K562 (cell line): ENCODE measurements around the gene NUB1. TPM values are rescaled to one million over a fixed set of nuclear protein-coding genes. Genes with fewer than 3 reads are reported as not detected.

Experiments used
- ATAC-seq: fragments of 200-7000 bp; cut with Tn5 transposase; 3 replicates; pipeline ENCODE4 v1.9.1; 2020; ENCODE audit warnings: moderate library complexity
- BruUV-seq: library from RNA; stranded (reverse); fragments of 400-500 nt; replicated peaks from 2 replicates; lab custom pipeline; 2021; lab: Mats Ljungman, UMichigan
- CTCF ChIA-PET: fragments of 300-600 bp; formaldehyde crosslinking; extraction: SDS; loops from one replicate; lab custom pipeline; 2021; ENCODE audit warnings: low intra/inter-chr PET ratio; lab: Yijun Ruan, JAX
- POLR2A ChIA-PET: fragments of 300-600, 350-650 bp; sonication (Branson Sonifier 250); formaldehyde crosslinking; extraction: SDS; loops from one replicate; lab custom pipeline; 2021; ENCODE audit warnings: antibody characterized with exemption, inconsistent platforms; lab: Yijun Ruan, JAX
- DNase-seq, 4 experiments: peaks; one replicate each; pipeline versions ENCODE4 v3.0.0 to v3.0.0-alpha.2; 2011 to 2018; ENCODE audit warnings: low spot score in 3 of 4, mixed read lengths in 3 of 4; ENCODE audit errors: extremely low read depth in 1 of 4
- FAIRE-seq: peaks from 2 replicates; lab custom pipeline; 2011; peaks lifted over from hg19 to GRCh38; lab: Jason Lieb, UNC
- H2AFZ ChIP-seq: 2 replicates; pipeline ENCODE4 v1.6.0; 2011; ENCODE audit warnings: low read depth, low read length, control low read depth, inconsistent platforms
- H3K27ac ChIP-seq: fragments of 200-600 bp; 3 replicates; pipeline ENCODE4 v1.8.0; 2011; ENCODE audit warnings: low read depth, mild to moderate bottlenecking, control low read depth, inconsistent platforms, low read length, moderate library complexity, mixed read lengths; ENCODE audit errors: extremely low read depth
- H3K27me3 ChIP-seq, 2 experiments: fragments of 300-600 bp in 1 of 2; 2 replicates in 1 of 2; 3 replicates in 1 of 2; pipeline versions ENCODE4 v1.6.0 to v1.8.0; 2011; ENCODE audit warnings: inconsistent platforms in 2 of 2, low read length in 2 of 2, mild to moderate bottlenecking in 1 of 2, mixed read lengths in 1 of 2, moderate library complexity in 1 of 2; ENCODE audit not compliant: control insufficient read depth in 2 of 2, insufficient read depth in 2 of 2
- H3K36me3 ChIP-seq: fragments of 300-600 bp; 3 replicates; pipeline ENCODE4 v1.8.0; 2011; ENCODE audit warnings: mild to moderate bottlenecking, low read length, inconsistent platforms; ENCODE audit not compliant: control insufficient read depth, insufficient read depth
- H3K4me1 ChIP-seq, 2 experiments: fragments of 200-600 bp in 1 of 2; replicated peaks in 1 of 2; 2 replicates in 1 of 2; 3 replicates in 1 of 2; pipeline versions ENCODE4 v1.5.1 to v1.8.0; 2011; ENCODE audit warnings: inconsistent platforms in 2 of 2, low read length in 2 of 2, mild to moderate bottlenecking in 1 of 2, mixed read lengths in 1 of 2, moderate library complexity in 1 of 2; ENCODE audit not compliant: control insufficient read depth in 2 of 2, insufficient read depth in 2 of 2
- H3K4me2 ChIP-seq: 2 replicates; pipeline ENCODE4 v1.6.1; 2011; ENCODE audit warnings: low read length, control low read depth, inconsistent platforms, mixed read lengths; ENCODE audit not compliant: insufficient read depth
- H3K4me3 ChIP-seq: fragments of 200-600 bp; sonication (generic), shearing (Covaris generic); 2 replicates; pipeline ENCODE4 v1.5.1; 2016; ENCODE audit warnings: control low read depth, inconsistent platforms
- H3K79me2 ChIP-seq: fragments of 200-600 bp; 3 replicates; pipeline ENCODE4 v1.8.0; 2011; ENCODE audit warnings: low read length, inconsistent platforms; ENCODE audit not compliant: control insufficient read depth, insufficient read depth
- H3K9ac ChIP-seq, 2 experiments: 2 replicates each; pipeline versions ENCODE4 v1.6.0 to v1.6.1; 2011; ENCODE audit warnings: low read depth in 2 of 2, low read length in 2 of 2, control low read depth in 1 of 2, inconsistent platforms in 1 of 2, mild to moderate bottlenecking in 1 of 2, mixed read lengths in 1 of 2; ENCODE audit not compliant: insufficient read depth in 1 of 2
- H3K9me1 ChIP-seq: one replicate; pipeline ENCODE4 v1.6.0; 2011; ENCODE audit warnings: inconsistent platforms, mild to moderate bottlenecking, low read length, moderate library complexity; ENCODE audit not compliant: control insufficient read depth, insufficient read depth
- H3K9me3 ChIP-seq: replicated peaks from 2 replicates; pipeline ENCODE4 v1.5.1; 2011; ENCODE audit warnings: low read depth, low read length, inconsistent platforms; ENCODE audit not compliant: control insufficient read depth, insufficient read depth
- H4K20me1 ChIP-seq: replicated peaks from 2 replicates; pipeline ENCODE4 v1.6.1; 2011; ENCODE audit warnings: low read length, inconsistent platforms, mixed read lengths; ENCODE audit not compliant: control insufficient read depth, insufficient read depth
- BCOR ChIP-seq: fragments of 450-650 bp; IDR thresholded peaks from 2 replicates; pipeline ENCODE4 v1.6.1; 2016
- E2F3 ChIP-seq: fragments of 250-450 bp; sonication (Bioruptor Pico); IDR thresholded peaks from 2 replicates; pipeline ENCODE4 v1.4.0; 2020; ENCODE audit warnings: mild to moderate bottlenecking
- THRAP3 ChIP-seq: fragments of 450-650 bp; IDR thresholded peaks from 2 replicates; pipeline ENCODE4 v1.6.1; 2016; ENCODE audit warnings: mild to moderate bottlenecking, inconsistent platforms, borderline replicate concordance
- WGBS: fragments of 100-300 bp; shearing (Covaris generic); methylation state at CpG from one replicate; pipeline ENCODE4 v1.1.6; 2016; ENCODE audit warnings: low coverage, mixed read lengths; ENCODE audit not compliant: insufficient coverage; ENCODE audit errors: missing lambda C conversion rate; 5-methylcytosine and 5-hydroxymethylcytosine counted together
- in situ Hi-C: fragments of 300-500 bp; cut with MboI; formaldehyde crosslinking; loops from 4 replicates; pipeline ENCODE4 v1.15.0; 2018; ENCODE audit warnings: inconsistent platforms, mixed read lengths
- intact Hi-C: fragments of 100-400 bp; cut with micrococcal nuclease; formaldehyde crosslinking; loops from 2 replicates; pipeline ENCODE4 v1.14.2; 2022
- polyA plus RNA-seq, 8 experiments: library from polyadenylated mRNA; depleted of rRNA in 4 of 8; stranded (reverse) in 5 of 8; unstranded in 3 of 8; fragments of >200 nt; fragmentation: Nextera tagmentation in 2 of 8; fragmentation: Illumina TruSeq in 1 of 8; extraction: Ambion mirVana in 2 of 8; extraction: Trizol in 1 of 8; gene quantifications; 2 replicates each; pipeline versions ENCODE4 v1.2.1 to v1.2.3, GENCODE V29; 2011 to 2014; ENCODE audit warnings: inconsistent platforms in 1 of 8, missing spikeins in 1 of 8
- total RNA-seq, 7 experiments: library from RNA; depleted of rRNA in 6 of 7; stranded (reverse); fragments of >200 nt in 6 of 7; fragmentation: Illumina TruSeq in 2 of 7; extraction: Trizol in 2 of 7; gene quantifications; 2 replicates each; pipeline versions ENCODE4 v1.2.1 to v1.2.3, GENCODE V29; 2011 to 2021; ENCODE audit warnings: low replicate concordance in 1 of 7
- TF ChIP-seq, protein P1 (sequence below): fragments of 450-650 bp; formaldehyde crosslinking; IDR thresholded peaks from 2 replicates; pipeline ENCODE4 v1.4.0; 2020; ENCODE audit warnings: mild to moderate bottlenecking, moderate library complexity

Gene NUB1
- total and polyA plus RNA-seq, 9 of the 15 experiments (the other 6 are each of a cell fraction or from before 2014, with no cell fraction given), result 43.2 to 159 (median 85.2) TPM

DNA sequence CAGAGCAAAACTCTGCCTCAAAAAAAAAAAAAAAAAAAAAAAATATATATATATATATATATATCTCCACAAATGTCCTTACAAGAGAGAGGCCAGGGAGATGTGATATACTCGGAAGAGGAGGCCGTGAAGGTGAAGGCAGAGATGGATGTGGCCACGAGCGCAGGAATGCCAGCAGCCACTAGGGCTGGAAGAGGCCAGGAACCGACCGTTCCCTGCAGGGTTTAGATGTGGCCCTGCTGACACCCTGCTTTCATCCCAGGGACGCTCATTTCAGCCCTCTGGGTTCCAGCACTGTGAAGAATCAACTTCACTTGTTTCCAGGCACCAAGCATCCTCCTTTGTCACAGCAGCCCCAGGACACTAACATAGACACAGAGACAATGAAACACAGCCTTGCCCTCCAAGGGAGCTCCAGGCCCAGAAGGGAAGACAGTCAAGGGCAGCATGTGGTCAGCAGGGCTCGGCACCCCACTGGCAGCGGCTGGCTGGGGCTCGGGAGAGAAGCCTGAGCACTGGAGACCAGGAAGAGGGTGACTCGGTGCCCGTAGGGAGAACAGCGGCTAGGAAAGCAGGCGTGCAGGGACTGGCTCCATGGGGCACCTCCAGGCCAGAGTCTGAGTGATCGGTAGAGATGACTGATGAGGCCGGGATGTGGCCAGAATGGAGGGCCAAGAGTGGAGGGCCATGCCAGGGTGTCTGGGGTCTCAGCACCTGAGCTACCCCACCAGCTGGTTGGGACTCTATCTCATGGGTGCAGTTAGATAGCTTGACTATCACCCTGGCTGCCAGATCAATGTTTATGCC, 60.6 kb downstream of the NUB1 start:
- intact Hi-C loops, result no loop called here
- H3K4me2 ChIP-seq, result no peak overlapping the region
- H3K9me1 ChIP-seq, result no peaks in the 10 kb centered on the region
- FAIRE-seq (no peak), DNase-seq (peak in 1 of 4 experiments; percentile 32), ATAC-seq (peak; percentile 13; the same call in 1 of the 3 replicates)
- POLR2A ChIA-PET, result interaction anchor here (1.0 kb wide), 1 partner anchor 35 kb away, joined by 3 read pairs; no protein-coding TSS in a partner anchor
- in situ Hi-C loops, result no loop called here
- CTCF ChIA-PET, result no interaction called here
- H4K20me1 ChIP-seq, result no peaks in the 10 kb centered on the region
- H2AFZ ChIP-seq, result peak overlapping the region; percentile 20; the same call in 1 of the 2 replicates
- peaks cover 27 to 50% of the 10 kb centered on the region in 2 experiments for H3K4me1 ChIP-seq
- H3K79me2 ChIP-seq, result no peaks in the 10 kb centered on the region
- WGBS, result 63% methylated on average over 16 of the region's 16 CpGs
- H3K4me3 ChIP-seq, result no peak overlapping the region
- H3K9me3 ChIP-seq, result peaks cover 9% of the 10 kb centered on the region
- BruUV-seq, result no TSS peak
- no peak overlapping the region for H3K27ac ChIP-seq
- H3K36me3 ChIP-seq, result no peaks in the 10 kb centered on the region
- TF ChIP-seq BCOR (peak; percentile 37; the same call in 1 of the 2 replicates), THRAP3 (no peak), E2F3 (CRISPR knock-in tag) (no peak)
- TF ChIP-seq, protein P1, sequence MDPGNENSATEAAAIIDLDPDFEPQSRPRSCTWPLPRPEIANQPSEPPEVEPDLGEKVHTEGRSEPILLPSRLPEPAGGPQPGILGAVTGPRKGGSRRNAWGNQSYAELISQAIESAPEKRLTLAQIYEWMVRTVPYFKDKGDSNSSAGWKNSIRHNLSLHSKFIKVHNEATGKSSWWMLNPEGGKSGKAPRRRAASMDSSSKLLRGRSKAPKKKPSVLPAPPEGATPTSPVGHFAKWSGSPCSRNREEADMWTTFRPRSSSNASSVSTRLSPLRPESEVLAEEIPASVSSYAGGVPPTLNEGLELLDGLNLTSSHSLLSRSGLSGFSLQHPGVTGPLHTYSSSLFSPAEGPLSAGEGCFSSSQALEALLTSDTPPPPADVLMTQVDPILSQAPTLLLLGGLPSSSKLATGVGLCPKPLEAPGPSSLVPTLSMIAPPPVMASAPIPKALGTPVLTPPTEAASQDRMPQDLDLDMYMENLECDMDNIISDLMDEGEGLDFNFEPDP (CRISPR knock-in tag), result no peak
- TF ChIP-seq, all 486 proteins: peak for 1
- Histone ChIP-seq H3K9ac (peak overlapping the region in 1 of 2 experiments; percentile 23; a peak in 1 of 4 replicates), H3K27me3 (no peaks in the 10 kb centered on the region; a peak in 1 of 5 replicates)
